ENCODE measurements around the gene IL17RD. TPM values are rescaled to one million over a fixed set of nuclear protein-coding genes. Genes with fewer than 3 reads are reported as not detected.
A peak's percentile ranks its signal among the peaks of the same experiment; 100 is the strongest.

The IL17RD gene
- total RNA-seq, 1 experiment from 2014 or later, result 31.7 TPM

DNA sequence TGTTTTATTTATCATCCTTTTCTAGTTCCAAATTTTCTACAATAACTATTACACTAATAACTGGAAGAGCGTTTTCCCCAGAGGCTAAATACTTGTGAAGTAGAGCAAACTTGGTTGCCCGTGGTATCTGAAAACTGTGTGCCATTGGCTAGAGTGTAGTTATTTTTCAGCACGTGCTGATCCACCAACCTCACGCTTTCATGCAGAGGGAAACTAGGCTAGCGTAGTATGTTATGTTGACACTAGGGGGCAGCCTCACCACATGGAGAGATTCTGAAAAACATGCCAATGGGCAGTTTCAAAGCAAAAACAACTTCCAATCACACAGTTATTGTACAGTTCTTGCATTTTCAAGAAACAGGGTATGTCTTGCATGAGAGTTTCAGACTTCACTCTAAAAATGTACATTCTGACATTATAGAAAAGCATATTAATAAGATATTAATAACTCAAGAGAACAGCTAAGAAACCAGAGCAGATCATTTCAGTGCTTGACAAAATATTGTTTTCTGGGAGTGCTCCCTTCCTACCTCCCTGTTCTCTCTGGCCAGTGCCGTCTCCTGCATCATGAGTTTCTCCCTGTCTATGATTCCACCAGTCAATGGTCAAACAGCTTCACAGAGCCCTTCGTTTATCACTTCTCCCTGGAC lies 65.0 kb downstream of the IL17RD start:
- Histone ChIP-seq H2BK5ac (ENCODE audit: insufficient read length, low read length) (no peak overlapping the region), H3K4me2 (ENCODE audit: insufficient read depth, insufficient read length, low read length) (no peak overlapping the region), H3K23ac (ENCODE audit: insufficient read length, low read depth, low read length) (no peak overlapping the region), H4K8ac (replicated peaks; ENCODE audit: insufficient read length, low read depth, low read length) (no peak overlapping the region), H4K5ac (ENCODE audit: insufficient read length, low read depth, low read length) (no peak overlapping the region), H3K23me2 (ENCODE audit: insufficient read length, low read depth, low read length, poor library complexity, severe bottlenecking) (no peaks in the 10 kb centered on the region), H2BK12ac (ENCODE audit: insufficient read length, low read depth, low read length) (no peak overlapping the region), H3K79me2 (ENCODE audit: insufficient read depth, low read length) (no peaks in the 10 kb centered on the region), H2AK5ac (ENCODE audit: insufficient read length, low read length) (no peak overlapping the region), H3K18ac (ENCODE audit: insufficient read length, low read depth, low read length) (no peak overlapping the region), H2AFZ (ENCODE audit: low read length) (no peak overlapping the region), H3K27ac (ENCODE audit: insufficient read length, low read depth, low read length) (no peak overlapping the region), H3K27me3 (ENCODE audit: insufficient read depth, low read length) (no peaks in the 10 kb centered on the region), H3K56ac (ENCODE audit: insufficient read length, low read depth, low read length) (no peak overlapping the region), H4K91ac (ENCODE audit: insufficient read length, low read depth, low read length) (no peak overlapping the region), H3K9ac (ENCODE audit: extremely low read depth, insufficient read length, low read length) (no peak overlapping the region), H2BK15ac (ENCODE audit: low read depth, low read length) (no peak overlapping the region), H3T11ph (ENCODE audit: low read length) (no peak overlapping the region), H3K4ac (ENCODE audit: low read depth, low read length) (no peak overlapping the region), H2BK120ac (ENCODE audit: low read depth, low read length, poor library complexity, severe bottlenecking) (no peak overlapping the region), H3K14ac (ENCODE audit: insufficient read depth, low read length) (no peak overlapping the region), H3K4me1 (ENCODE audit: insufficient read depth, low read length) (no peaks in the 10 kb centered on the region), H4K20me1 (ENCODE audit: control insufficient read depth, insufficient read depth, insufficient read length) (no peaks in the 10 kb centered on the region), H3K9me3 (ENCODE audit: control insufficient read depth, low read depth, low read length) (no peaks in the 10 kb centered on the region), H2BK20ac (ENCODE audit: low read depth, low read length, poor library complexity, severe bottlenecking) (no peak overlapping the region), H3K79me1 (ENCODE audit: insufficient read depth, low read depth, low read length, poor library complexity, severe bottlenecking) (no peaks in the 10 kb centered on the region)
- Mint-ChIP-seq H3K4me3 (no peak overlapping the region), H3K27me3 (ENCODE audit: low read depth) (no peaks in the 10 kb centered on the region), H3K9me3 (no peaks in the 10 kb centered on the region), H3K27ac (peak overlapping the region in 2 of 3 experiments; percentile 32 to 62; a peak in 5 of 7 replicates), H3K36me3 (ENCODE audit: insufficient read depth in 1 of 3, low read depth in 3 of 3) (peaks cover 13 to 55% (median 43%) of the 10 kb centered on the region in 3 experiments; a peak in 5 of 7 replicates), H3K4me1 (peaks cover 9 to 17% of the 10 kb centered on the region in 2 experiments)
- DNase-seq, result peak; percentile 60
- TF ChIP-seq, protein P1, sequence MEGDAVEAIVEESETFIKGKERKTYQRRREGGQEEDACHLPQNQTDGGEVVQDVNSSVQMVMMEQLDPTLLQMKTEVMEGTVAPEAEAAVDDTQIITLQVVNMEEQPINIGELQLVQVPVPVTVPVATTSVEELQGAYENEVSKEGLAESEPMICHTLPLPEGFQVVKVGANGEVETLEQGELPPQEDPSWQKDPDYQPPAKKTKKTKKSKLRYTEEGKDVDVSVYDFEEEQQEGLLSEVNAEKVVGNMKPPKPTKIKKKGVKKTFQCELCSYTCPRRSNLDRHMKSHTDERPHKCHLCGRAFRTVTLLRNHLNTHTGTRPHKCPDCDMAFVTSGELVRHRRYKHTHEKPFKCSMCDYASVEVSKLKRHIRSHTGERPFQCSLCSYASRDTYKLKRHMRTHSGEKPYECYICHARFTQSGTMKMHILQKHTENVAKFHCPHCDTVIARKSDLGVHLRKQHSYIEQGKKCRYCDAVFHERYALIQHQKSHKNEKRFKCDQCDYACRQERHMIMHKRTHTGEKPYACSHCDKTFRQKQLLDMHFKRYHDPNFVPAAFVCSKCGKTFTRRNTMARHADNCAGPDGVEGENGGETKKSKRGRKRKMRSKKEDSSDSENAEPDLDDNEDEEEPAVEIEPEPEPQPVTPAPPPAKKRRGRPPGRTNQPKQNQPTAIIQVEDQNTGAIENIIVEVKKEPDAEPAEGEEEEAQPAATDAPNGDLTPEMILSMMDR (conservative IDR thresholded peaks at IDR 0.05), result peak; percentile 94
- no CpG with 5 or more reads among the region's 7 CpGs for WGBS (ENCODE audit: extremely low coverage, insufficient read length, low lambda C conversion rate)
